Muscle of back (tissue), 13 donors: ENCODE data around the gene UBL7. TPM values are rescaled to one million over a fixed set of nuclear protein-coding genes. Genes with fewer than 3 reads are reported as not detected.
A peak's percentile ranks its signal among the peaks of the same experiment; 100 is the strongest.
"Not testable (repeated sequence)": the region's sequence is repeated elsewhere in the genome, so short reads cannot be mapped to it uniquely, and the experiment has no call there.

Experiments used
- DNase-seq, 3 donors: peaks; one replicate each; pipeline versions ENCODE4 v3.0.0 to v3.0.0-alpha.2; 2013
- long read RNA-seq, 9 donors: transcript quantifications; one replicate each; lab custom pipeline, GENCODE V29; 2026
- polyA plus RNA-seq, 10 donors: library from polyadenylated mRNA; unstranded; fragments of 120-200 nt; gene quantifications; one replicate each; pipeline ENCODE4 v1.2.1, GENCODE V29; 2013; ENCODE audit not compliant: insufficient read length in 10 of 10

UBL7 gene, protein sequence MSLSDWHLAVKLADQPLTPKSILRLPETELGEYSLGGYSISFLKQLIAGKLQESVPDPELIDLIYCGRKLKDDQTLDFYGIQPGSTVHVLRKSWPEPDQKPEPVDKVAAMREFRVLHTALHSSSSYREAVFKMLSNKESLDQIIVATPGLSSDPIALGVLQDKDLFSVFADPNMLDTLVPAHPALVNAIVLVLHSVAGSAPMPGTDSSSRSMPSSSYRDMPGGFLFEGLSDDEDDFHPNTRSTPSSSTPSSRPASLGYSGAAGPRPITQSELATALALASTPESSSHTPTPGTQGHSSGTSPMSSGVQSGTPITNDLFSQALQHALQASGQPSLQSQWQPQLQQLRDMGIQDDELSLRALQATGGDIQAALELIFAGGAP
- polyA plus RNA-seq = 10 to 100 TPM; 27.4 to 39.4 (median 33.5) TPM
- long read RNA-seq, donor 1, transcript UBL7-202 (11 exons, 1,427 nt) = minor isoform, 8 of 23 reads
- long read RNA-seq, donor 1, transcript UBL7-201 (11 exons, 1,360 nt) = major isoform, 10 of 23 reads
- long read RNA-seq, donor 1, partial matches to known transcripts = 5 of 23 reads
- long read RNA-seq, donor 1, other reads (novel, unspliced or antisense) = 0 of 23 reads
- long read RNA-seq, donor 2, partial matches to known transcripts = 0 of 5 reads
- long read RNA-seq, donor 2, other reads (novel, unspliced or antisense) = 0 of 5 reads
- long read RNA-seq, donor 3 = 0 reads
- long read RNA-seq, donor 4, partial matches to known transcripts = 0 of 6 reads
- long read RNA-seq, donor 4, other reads (novel, unspliced or antisense) = 0 of 6 reads
- long read RNA-seq, donor 5, transcript UBL7-201 (11 exons, 1,360 nt) = major isoform, 8 of 11 reads
- long read RNA-seq, donor 5, partial matches to known transcripts = 0 of 11 reads
- long read RNA-seq, donor 5, other reads (novel, unspliced or antisense) = 0 of 11 reads
- long read RNA-seq, donor 6, transcript UBL7-201 (11 exons, 1,360 nt) = major isoform, 7 of 14 reads
- long read RNA-seq, donor 6, transcript UBL7-202 (11 exons, 1,427 nt) = major isoform, 7 of 14 reads
- long read RNA-seq, donor 6, partial matches to known transcripts = 0 of 14 reads
- long read RNA-seq, donor 6, other reads (novel, unspliced or antisense) = 0 of 14 reads
- long read RNA-seq, donor 7, partial matches to known transcripts = 0 of 6 reads
- long read RNA-seq, donor 7, other reads (novel, unspliced or antisense) = 0 of 6 reads
- long read RNA-seq, donor 8, transcript UBL7-202 (11 exons, 1,427 nt) = major isoform, 5 of 8 reads
- long read RNA-seq, donor 8, partial matches to known transcripts = 0 of 8 reads
- long read RNA-seq, donor 8, other reads (novel, unspliced or antisense) = 0 of 8 reads
- long read RNA-seq, donor 9, partial matches to known transcripts = 0 of 1 reads
- long read RNA-seq, donor 9, other reads (novel, unspliced or antisense) = 0 of 1 reads

DNA sequence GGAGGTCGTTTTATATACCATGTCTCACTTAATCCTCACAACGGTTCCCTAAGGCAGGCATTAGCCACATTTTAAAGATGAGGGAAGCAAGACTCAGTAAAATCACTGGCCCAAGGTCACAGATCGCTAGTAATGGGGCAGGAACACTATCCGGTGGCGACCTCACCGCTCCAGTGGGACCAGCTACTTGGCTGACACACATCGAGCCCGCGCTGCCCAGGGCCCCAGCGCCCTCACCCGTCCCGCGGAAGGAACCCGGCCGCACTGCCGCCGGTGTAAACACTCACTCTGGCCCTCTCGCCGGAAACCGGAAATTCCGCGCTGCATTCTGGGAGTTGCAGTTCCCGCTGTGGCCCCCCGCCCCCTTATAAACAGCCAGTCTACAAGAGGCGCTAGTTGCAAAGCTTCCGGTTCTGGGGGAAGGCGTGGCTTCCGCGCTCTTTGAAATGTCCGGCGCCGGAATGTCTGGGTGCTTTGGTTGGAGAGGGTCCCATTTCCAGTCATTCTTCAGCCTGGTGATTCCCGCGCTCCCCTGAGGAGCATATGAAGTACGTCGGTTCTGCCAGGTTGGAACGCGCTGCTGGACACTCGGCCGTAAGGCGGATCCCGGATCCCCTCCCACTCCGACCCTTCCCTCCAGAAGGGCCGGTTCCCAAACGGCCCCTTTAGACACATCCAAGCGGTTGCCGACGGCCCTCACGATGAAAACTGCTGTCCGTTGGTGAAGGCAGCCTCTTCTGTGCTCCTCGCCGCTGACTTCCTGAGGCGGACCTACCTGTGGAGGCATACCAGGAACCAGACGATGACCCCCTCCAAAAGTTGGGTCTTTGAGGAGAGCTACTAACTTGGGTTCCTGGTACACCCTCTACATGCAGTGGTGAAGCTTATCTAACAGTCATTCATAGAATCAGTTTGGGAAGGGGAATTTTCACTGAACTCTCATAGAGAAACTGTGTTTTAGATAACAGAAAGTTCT is at the start of gene UBL7:
UBL7 (minus strand) TSS at position 290 of the 976 bp plus-strand sequence. CDS start 2,293 bp downstream, outside the sequence.
- DNase-seq = peak; percentile 96 to 98 (median 97)

DNA sequence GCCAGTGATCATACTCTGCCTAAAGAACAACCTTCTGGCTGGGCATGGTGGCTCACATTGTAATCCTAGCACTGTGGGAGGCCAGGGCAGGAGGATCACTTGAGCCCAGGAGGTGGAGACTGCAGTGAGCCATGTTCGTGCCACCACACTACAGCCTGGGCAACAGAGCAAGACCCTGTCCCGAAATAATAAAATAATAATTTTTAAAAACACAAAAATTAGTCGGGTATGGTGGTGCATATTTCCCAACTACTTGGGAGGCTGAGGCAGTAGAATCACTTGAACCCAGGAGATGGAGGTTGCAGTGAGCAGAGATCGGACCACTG is 45.5 kb upstream of the UBL7 start:
- DNase-seq = no peak

DNA sequence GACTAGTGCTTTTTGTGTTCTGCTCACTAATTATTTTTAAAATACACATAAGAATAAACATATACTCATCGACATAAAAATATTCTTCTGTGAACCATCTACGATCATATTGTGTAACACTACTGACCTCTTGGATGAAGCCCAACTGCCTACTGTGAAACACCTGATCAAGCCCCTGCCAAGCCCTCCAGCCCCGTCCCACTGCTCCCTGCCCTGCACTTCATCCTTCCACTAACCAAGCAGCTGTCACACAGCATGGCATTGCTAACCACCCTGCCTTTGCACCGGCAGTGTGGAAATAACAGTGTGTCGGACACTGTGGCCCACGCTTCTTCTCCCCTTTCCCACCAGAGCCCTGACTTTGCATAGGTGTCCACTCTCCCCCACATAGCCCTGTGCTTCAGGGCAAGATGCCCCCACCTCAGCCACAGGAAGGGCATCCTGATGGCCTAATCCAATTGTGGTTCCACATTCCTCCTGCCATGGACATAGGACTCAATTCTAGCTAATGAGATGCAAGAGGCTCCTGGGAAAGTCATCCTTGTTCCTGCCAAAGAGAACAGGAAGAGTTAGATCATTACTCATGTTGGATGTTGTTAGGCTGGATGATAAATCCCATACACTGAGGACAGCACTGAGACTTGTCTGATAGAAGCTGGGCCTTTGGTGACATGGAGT is 45.0 kb upstream of the UBL7 start:
- DNase-seq = no peak

DNA sequence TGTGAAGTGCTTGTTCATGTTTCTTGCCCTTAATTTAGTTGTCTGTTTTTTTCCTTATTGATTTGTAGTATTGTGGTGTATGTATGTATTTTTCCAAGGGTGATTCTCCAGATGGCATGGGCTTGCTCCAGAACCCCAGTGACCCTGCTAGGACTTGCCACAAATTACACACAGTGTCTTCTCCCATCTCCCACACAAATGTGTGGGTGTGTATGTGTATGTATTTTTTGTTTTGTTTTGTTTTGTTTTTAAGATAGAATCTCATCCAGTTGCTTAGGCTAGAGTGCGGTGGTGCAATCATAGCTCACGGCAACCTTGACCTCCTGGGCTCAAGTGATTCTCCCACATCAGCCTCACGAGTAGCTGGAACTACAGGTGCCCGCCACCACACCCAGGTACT is 43.9 kb upstream of the UBL7 start:
- DNase-seq = no peak

DNA sequence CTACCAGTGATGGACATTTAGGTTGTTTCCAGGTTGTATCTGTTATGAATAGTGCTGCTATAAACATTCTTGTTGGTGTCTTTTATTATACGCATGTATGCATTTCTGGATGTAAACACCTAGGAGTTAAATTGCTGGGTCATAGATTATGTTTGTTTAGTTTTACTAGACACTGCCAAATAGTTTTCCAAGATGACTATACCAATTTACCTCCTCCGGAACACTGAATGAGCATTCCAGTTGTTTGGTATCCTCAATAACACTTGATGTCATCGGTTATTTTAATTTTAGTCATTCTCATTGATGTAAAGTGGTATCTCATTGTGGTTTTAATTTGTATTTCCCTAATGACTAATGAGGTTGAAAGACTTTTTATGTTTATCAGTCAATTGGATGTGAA is 43.5 kb upstream of the UBL7 start:
- DNase-seq = no peak

DNA sequence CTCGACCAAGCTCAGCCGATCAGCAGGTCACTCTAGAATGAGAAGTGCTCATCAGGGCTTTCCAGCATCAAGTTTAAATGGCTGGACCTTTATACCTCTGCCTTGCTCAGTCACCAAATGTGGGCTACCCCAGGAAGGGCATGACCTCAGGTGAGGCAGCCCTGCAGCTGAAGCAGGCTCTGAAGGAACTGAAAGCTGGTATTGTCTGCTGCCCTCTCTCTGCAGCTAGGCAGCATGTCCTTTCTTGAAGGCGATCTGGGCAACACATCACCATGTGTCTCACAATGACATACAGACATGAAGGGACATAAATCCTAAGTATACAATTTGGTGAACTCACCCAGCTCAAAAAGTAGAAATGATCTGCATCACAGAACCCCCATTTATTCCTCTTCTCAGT is 41.3 kb upstream of the UBL7 start:
- no peak for DNase-seq

DNA sequence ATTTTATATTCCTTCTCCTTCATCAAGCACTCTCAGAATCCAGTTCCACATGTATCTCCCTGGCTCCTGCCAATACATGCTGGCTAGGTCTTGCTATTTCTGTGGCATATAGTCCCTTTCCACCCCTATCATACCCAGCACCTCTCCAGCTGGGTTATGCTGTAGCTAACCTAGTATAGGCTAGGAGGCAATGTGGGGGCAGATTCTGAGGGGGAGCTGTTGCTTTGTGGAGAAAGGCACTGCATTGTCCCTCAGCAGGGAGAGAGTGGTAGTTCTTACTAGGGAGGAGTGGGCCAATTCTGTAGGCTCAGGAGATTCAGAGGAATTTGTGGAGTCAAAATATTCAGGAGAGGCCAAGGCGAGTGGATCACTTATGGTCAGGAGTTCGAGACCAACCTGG is 39.4 kb upstream of the UBL7 start:
- DNase-seq = no peak

DNA sequence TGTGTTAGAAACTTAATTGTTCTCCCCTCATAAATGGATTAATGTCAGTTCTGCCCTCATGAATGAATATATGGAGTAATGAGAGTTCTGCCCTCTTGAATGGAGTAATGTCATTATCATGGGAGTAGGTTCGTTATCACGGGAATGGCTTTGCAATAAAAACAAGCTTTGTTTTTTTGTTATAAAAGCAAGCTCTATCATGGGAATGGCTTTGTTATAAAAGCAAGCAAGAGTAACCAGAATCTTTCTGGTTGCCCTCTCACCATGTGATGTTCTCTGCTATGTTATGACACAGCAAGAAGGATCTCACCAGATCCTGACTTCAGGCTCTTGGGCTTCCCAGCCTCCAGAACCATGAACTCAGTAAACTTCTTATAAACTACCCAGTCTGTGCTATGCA is 38.4 kb upstream of the UBL7 start:
- no peak for DNase-seq

DNA sequence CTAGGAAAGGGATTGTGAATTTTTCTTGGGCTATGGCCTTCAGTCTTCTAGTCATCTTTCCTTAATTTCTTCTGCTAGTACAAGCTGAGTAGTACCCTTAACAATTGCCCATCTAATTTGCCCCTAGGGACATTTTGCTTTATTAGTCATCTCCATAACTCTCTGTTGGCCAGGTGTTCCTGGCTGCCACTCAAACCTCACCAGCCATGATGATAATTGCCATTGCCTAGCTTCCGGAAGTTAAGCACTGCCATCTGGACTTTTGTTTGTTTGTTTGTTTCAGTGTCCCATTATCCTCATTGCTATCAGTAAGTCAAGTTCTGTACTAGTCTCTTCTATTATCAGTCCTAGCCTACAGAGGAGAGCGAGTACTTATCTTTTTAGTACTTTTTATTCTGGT is 36.6 kb upstream of the UBL7 start:
- DNase-seq = no peak

DNA sequence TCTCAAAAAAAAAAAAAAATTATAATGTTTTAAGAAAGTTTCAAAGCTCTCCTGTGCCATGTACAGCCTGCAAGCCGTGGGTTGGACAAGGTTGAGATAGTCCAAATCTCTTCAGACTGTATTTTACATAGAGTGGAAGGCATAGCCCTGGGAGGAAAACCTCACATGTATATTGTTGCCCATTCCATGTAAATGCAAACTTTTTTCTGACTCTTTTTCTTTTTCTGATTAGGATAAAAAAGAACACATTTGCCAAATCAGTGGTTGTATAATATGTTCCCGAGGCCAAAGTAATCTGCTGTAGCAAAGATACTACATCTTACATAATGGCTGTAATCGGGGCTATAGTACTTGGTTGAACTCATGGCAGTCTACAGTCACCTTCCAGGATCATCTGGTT is 35.7 kb upstream of the UBL7 start:
- no peak for DNase-seq

DNA sequence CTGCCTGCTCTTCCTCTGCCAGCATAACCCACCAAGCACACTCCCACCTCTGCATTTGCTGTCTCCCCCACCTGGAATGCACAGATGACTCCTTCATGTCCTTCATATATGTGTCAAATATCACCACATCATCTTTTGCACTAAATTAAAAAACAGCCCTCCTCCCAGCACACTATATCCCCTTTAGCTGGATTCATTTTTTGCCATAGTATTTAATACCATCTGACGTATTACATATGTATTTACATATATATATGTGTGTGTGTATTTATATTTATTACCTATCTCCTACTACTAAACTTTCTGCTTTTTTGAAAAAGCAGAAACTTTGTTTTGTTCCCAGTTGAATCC is 29.4 kb upstream of the UBL7 start:
- no peak for DNase-seq

DNA sequence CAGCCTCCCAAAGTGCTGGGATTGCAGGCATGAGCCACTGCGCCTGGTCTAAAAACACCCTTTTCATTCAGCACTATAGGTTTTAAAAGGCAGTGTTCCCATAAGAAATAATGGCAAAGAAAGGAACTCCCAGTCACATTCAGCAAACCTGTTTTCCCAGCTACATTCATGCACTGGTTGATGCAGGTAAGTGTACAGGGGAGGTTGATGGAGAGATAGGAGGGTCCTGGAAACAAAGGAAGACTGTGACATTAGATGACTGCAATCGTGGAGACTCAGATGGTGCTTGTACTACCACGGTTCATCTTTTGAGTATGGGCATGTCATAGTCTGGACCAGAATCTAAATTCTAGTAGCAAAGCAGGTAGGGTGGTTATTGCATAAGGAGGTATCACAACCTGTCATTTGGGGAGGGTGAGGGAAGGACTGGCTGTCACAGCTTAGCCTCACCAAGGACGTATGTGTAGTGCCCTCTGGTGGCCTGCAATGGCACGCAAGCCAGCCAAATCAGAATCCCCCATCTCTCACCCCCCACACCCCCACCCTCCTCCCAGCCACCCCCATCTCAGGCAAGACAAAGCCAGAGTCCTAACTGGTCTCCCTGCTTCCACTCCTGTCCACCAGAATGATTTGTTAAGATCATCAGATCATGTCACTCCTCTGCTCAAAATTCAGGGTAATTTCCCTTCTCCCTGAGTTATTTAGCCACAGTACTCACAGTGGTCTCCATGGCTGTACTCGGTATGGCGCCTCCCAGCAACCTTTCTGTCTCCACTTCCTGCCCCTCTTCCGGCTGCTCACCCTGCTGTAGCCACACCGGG is 28.8 kb upstream of the UBL7 start:
- peak; percentile 18 to 50 (median 44) for DNase-seq

DNA sequence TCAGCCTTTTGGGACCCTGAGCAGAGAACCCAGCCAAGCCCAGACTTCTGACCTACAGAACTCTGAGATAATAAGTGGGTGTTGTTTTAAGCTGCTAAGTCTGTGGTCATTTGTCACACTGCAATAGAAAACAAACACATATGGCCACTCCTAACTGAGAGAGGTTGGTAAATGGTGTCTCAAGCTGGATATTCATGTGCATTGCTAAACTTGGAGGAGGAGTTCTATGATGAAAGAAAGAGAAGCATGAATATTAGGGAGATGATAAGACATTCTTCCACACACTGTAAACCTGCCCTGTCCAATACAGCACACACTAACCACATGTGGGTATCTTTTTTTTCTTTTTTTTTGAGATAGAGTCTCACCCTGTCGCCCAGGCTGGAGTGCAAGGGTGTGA is 27.8 kb upstream of the UBL7 start:
- no peak for DNase-seq

DNA sequence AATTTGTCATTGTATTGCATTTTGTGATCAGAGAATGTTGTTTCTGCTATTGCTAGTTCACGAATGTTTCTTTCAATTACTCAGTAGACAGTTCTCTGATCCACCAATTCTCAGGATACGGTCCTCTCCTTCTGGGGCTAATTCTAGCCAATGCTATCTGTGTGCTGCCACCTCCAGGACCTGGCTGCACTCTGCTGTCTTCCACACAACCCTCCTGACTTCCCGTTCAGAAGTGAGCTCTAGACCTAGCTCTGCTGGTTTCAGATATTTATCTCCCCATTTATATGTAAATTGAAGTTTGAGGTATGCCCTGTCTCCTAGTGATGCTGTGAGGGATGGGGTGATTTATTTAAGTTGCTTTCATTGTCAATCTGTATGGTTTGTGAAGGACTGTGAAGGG is 21.7 kb upstream of the UBL7 start:
- DNase-seq = no peak

DNA sequence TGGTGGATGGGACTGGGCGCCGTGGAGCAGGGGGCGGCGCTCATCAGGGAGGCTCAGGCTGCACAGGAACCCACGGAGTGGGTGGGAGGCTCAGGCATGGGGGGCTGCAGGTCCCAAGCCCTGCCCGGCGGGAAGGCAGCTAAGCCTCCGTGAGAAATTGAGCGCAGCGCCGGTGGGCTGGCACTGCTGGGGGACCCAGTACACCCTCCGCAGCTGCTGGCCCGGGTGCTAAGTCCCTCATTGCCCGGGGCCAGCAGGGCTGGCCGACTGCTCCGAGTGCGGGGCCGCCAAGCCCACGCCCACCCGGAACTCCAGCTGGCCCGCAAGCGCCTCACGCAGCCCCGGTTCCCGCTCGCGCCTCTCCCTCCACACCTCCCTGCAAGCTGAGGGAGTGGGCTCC is 19.4 kb upstream of the UBL7 start:
- DNase-seq = not testable (repeated sequence)

DNA sequence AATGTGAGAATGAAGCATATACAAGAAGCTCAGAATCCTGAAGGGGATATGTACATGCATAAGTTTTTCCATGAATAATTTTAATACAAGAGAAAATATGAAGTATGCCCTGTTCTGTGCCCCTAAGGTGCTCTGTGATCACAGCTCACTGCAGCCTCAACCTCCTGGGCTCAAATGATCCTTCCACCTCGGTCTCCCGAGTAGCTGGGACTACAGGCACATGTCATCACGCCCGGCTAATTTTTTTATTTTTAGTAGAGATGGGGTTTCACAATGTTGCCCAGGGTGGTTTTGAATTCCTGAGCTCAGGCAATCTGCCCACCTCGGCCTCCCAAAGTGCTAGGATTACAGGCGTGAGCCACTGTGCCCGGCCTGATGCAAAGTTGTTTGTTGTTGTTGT is 10.7 kb upstream of the UBL7 start:
- DNase-seq = not testable (repeated sequence)

DNA sequence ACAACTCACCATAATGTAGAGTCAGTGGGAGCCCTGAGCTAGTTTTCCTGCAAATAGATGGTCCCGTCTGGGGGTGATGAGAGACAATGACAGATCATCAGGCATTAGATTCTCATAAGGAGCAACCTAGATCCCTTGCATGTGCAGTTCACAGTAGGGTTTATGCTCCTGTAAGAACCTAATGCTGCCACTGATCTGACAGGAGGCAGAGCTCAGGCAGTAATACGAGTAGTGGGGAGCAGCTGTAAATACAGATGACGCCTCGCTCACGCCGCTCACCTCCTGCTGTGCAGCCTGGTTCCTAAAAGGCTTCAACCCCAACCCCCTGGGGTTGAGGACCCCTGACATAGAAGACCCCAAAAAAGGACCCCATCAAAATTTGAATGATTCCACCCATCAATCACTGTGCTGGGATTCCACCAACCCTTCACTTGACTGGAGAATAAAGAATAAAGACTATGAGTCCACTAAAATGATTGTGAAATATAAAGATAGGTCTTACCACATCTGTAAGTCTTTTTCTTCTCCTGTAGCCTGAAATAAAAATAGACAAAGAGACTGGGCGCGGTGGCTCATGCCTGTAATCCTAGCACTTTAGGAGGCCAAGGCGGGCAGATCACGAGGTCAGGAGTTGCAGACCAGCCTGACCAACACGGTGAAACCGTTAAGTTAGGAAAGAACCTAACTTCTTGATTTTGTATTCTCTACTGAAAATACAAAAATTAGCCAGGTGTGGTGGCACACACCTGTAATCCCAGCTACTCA is 9.9 kb upstream of the UBL7 start:
- DNase-seq = no peak

DNA sequence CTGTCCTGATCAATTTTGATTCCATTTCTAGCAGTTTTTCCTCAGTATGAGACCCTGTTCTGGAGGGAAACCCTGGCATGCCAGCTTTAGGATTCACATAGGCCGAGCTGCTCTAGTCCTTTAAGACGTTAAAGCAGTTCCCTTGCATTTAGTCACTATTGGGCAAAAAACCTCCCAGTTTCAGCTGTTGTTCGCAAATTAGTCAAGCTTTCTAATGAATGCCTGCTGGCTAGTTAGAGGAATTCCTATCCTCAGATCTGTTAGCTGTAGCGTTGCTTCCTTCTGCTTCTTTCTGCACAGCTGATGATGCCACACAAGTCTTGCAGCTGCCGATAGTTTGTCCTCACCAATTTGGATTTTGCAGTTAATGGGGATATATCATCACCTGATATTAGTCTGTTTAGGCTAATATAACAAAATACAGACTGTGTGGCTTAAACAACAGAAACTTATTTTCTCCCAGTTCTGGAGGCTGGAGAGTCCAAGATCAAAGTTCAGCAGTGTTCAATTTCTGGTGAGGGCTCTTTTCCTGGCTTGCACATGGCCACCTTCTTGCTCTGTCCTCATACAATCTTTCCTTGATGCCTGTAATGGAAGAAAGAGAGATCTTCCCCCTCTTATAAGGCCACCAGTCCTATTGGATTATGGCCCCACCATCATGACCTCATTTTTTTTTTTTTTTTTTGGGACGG is 7.5 kb upstream of the UBL7 start:
- DNase-seq = peak in 2 of 3 donors; percentile 26 to 39
